OCI-LY7 (cell line): ENCODE results near the gene MORN1. TPM values are rescaled to one million over a fixed set of nuclear protein-coding genes. Genes with fewer than 3 reads are reported as not detected.

Experiments used
- BruUV-seq: library from RNA; stranded (reverse); fragments of 400-500 nt; replicated peaks from 2 replicates; lab custom pipeline; 2021; lab: Mats Ljungman, UMichigan
- CTCF ChIA-PET: fragments of 300-600 bp; sonication (Branson Sonifier 250); formaldehyde crosslinking; loops from one replicate; lab custom pipeline; 2022; ENCODE audit warnings: antibody characterized with exemption; ENCODE audit not compliant: unreplicated experiment; lab: Charles Lee
- POLR2A ChIA-PET: fragments of 300-600 bp; sonication (Branson Sonifier 250); formaldehyde crosslinking; loops from one replicate; lab custom pipeline; 2022; ENCODE audit warnings: antibody characterized with exemption; lab: Charles Lee
- DNase-seq: peaks from one replicate; pipeline ENCODE4 v3.0.0-alpha.2; 2015; ENCODE audit warnings: low spot score
- H2AFZ ChIP-seq: fragments of 200-600 bp; sonication (generic), shearing (Covaris generic); 2 replicates; pipeline ENCODE4 v1.6.1; 2014; ENCODE audit warnings: mild to moderate bottlenecking, antibody characterized with exemption, low read length, moderate library complexity
- H3K27ac ChIP-seq: fragments of 200-600 bp; sonication (generic); 2 replicates; pipeline ENCODE4 v1.5.1; 2014; ENCODE audit warnings: mixed run types, low read depth, mild to moderate bottlenecking, moderate library complexity, low read length, inconsistent platforms; ENCODE audit not compliant: poor library complexity, severe bottlenecking
- H3K36me3 ChIP-seq: fragments of 200-600 bp; sonication (generic); 2 replicates; pipeline ENCODE4 v1.6.1; 2014; ENCODE audit warnings: mild to moderate bottlenecking, antibody characterized with exemption, low read length, moderate library complexity, mixed read lengths; ENCODE audit not compliant: insufficient read depth
- H3K4me1 ChIP-seq: fragments of 200-600 bp; sonication (generic); 2 replicates; pipeline ENCODE4 v1.5.1; 2014; ENCODE audit warnings: mild to moderate bottlenecking, low read length; ENCODE audit not compliant: insufficient read depth, poor library complexity, severe bottlenecking
- H3K4me2 ChIP-seq: fragments of 200-600 bp; sonication (generic); 2 replicates; pipeline ENCODE4 v1.6.1; 2014; ENCODE audit warnings: mild to moderate bottlenecking, low read length
- H3K4me3 ChIP-seq: fragments of 200-600 bp; sonication (generic); 2 replicates; pipeline ENCODE4 v1.5.1; 2014; ENCODE audit warnings: mild to moderate bottlenecking, low read depth, low read length; ENCODE audit not compliant: poor library complexity, severe bottlenecking
- H3K79me2 ChIP-seq: fragments of 200-600 bp; sonication (generic); 2 replicates; pipeline ENCODE4 v1.6.1; 2016; ENCODE audit warnings: low read depth, mild to moderate bottlenecking, low read length, moderate library complexity, mixed read lengths; ENCODE audit not compliant: insufficient read depth
- H3K9me2 ChIP-seq: fragments of 200-600 bp; sonication (generic); 2 replicates; pipeline ENCODE4 v1.6.1; 2016; ENCODE audit warnings: mild to moderate bottlenecking, low read length, mixed read lengths; ENCODE audit not compliant: insufficient read depth
- H3K9me3 ChIP-seq: fragments of 200-600 bp; sonication (generic); 2 replicates; pipeline ENCODE4 v1.6.1; 2014; ENCODE audit warnings: mild to moderate bottlenecking, mixed run types, low read length, mixed read lengths
- H4K20me1 ChIP-seq: fragments of 200-600 bp; sonication (generic); 2 replicates; pipeline ENCODE4 v1.6.1; 2014; ENCODE audit warnings: mild to moderate bottlenecking, antibody characterized with exemption, low read length, moderate library complexity, mixed read lengths; ENCODE audit not compliant: insufficient read depth
- CTCF ChIP-seq: fragments of 200-600 bp; sonication (generic); conservative IDR thresholded peaks from 2 replicates; pipeline ENCODE4 v1.5.1; 2014; ENCODE audit warnings: mild to moderate bottlenecking, antibody characterized with exemption, low read length, moderate library complexity, mixed read lengths
- EZH2phosphoT487 ChIP-seq: fragments of 200-600 bp; sonication (generic); IDR thresholded peaks from 2 replicates; pipeline ENCODE4 v1.6.1; 2018; ENCODE audit warnings: low read depth, borderline replicate concordance, mild to moderate bottlenecking, mixed run types, antibody characterized with exemption, low read length, moderate library complexity, mixed read lengths
- intact Hi-C: fragments of 100-400 bp; cut with micrococcal nuclease; formaldehyde crosslinking; loops from one replicate; pipeline ENCODE4 v1.10.0; 2022; ENCODE audit not compliant: unreplicated experiment
- total RNA-seq, 2 experiments: library from RNA; depleted of rRNA in 1 of 2; stranded (reverse); fragments of >200 nt in 1 of 2; shearing (Covaris generic) in 1 of 2; gene quantifications; 2 replicates each; pipeline ENCODE4 v1.2.3, GENCODE V29; 2014 to 2022

The MORN1 gene
- total RNA-seq, 2 experiments from 2014 or later: 13.1 to 29.7 TPM

GRCh38 chr1:2275796-2276536 is 115.4 kb downstream of the MORN1 start:
- Histone ChIP-seq H3K4me1 (no peaks in the 10 kb centered on the region), H3K4me3 (no peak overlapping the region), H2AFZ (no peak overlapping the region), H3K79me2 (no peaks in the 10 kb centered on the region), H3K9me2 (no peaks in the 10 kb centered on the region), H3K27ac (no peak overlapping the region), H3K36me3 (no peaks in the 10 kb centered on the region; the same call in 1 of the 2 replicates), H3K9me3 (no peaks in the 10 kb centered on the region), H3K4me2 (no peak overlapping the region), H4K20me1 (no peaks in the 10 kb centered on the region)
- intact Hi-C loops: no loop called here
- DNase-seq: peak; percentile 26
- ChIA-PET POLR2A (no interaction called here), CTCF (no interaction called here)
- TF ChIP-seq CTCF: no peak
- TF ChIP-seq EZH2phosphoT487: no peak
- no TSS peak for BruUV-seq

- CTCF ChIA-PET: no interaction called here
- POLR2A ChIA-PET: no interaction called here
- Histone ChIP-seq H3K27ac (no peak overlapping the region), H3K4me1 (no peaks in the 10 kb centered on the region), H4K20me1 (no peaks in the 10 kb centered on the region), H3K79me2 (no peaks in the 10 kb centered on the region), H2AFZ (no peak overlapping the region), H3K9me3 (no peaks in the 10 kb centered on the region), H3K4me2 (no peak overlapping the region), H3K36me3 (no peaks in the 10 kb centered on the region; the same call in 1 of the 2 replicates), H3K4me3 (no peak overlapping the region), H3K9me2 (no peaks in the 10 kb centered on the region)
- BruUV-seq: no TSS peak
- intact Hi-C loops: no loop called here
- TF ChIP-seq EZH2phosphoT487: no peak
- TF ChIP-seq CTCF: no peak
- no peak for DNase-seq
These were observed 116.4 kb downstream of the MORN1 start for GRCh38 chr1:2274929-2275475.
